ENCODE results near the gene TLE3. TPM values are rescaled to one million over a fixed set of nuclear protein-coding genes. Genes with fewer than 3 reads are reported as not detected.

The TLE3 gene
- total RNA-seq, 1 donor from 2014 or later: 58.8 TPM

DNA sequence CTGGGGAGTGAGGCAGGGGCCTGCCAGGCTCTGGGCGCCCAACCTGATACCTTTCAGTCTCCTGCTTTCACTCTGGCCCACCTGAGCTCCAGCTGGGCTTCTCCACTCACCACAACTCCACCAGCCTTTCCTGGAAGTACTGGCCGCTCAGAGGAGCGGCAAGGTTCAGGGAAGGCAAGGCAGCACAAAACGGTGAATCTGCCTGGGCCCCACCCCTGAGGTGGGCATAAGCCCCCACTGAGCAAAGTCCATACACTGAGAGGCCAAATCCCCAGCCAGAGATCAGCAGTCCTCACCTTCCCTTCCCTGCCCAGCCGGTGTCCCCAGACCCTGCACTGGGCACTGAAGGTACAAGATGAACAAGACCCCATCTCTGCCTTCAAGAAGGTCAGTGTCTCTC is 70.7 kb downstream of the TLE3 start:
- ATAC-seq (no peak), DNase-seq (no peak)
- Histone ChIP-seq H3K9me3 (no peaks in the 10 kb centered on the region), H3K27ac (no peak overlapping the region), H3K4me1 (peaks cover 29% of the 10 kb centered on the region), H3K36me3 (no peaks in the 10 kb centered on the region), H3K27me3 (no peaks in the 10 kb centered on the region), H3K4me3 (no peak overlapping the region)
- TF ChIP-seq CTCF (IDR thresholded peaks at IDR 0.05): no peak
- intact Hi-C loops (cut with DNase I): no loop called here

GRCh38 chr15:70025413-70026296 is 72.1 kb downstream of the TLE3 start:
- intact Hi-C loops (cut with DNase I): no loop called here
- ATAC-seq: peak; percentile 23

DNA sequence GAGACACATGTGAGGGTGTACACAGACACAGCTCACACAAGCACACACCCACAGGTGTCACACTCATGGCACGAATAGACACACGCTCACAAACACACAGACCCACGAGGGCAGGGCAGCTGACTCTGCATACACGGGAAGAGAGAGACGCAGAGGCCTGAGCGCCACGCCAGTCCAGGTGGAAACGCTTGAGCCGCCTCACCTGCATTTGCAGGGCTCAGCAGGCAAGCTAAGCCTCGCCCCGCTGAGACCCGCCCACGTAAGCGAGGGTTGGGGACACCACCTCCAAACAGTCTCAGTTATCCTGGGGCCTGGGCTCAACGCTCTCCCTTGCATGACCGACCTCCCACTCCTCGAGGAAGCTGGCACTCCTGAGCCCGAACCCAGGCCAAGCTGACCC is 73.2 kb downstream of the TLE3 start:
- peaks cover 29% of the 10 kb centered on the region for H3K4me1 ChIP-seq
- no peak for TF ChIP-seq CTCF (IDR thresholded peaks at IDR 0.05)
- no peaks in the 10 kb centered on the region for H3K36me3 ChIP-seq
- intact Hi-C loops (cut with DNase I): no loop called here
- H3K27ac ChIP-seq: no peak overlapping the region
- no peaks in the 10 kb centered on the region for H3K9me3 ChIP-seq
- H3K27me3 ChIP-seq: no peaks in the 10 kb centered on the region
- no peak for ATAC-seq
- H3K4me3 ChIP-seq: no peak overlapping the region
- DNase-seq: no peak

More at GRCh38 chr15:70025413-70026296, 72.1 kb downstream of the TLE3 start:
- H3K4me3 ChIP-seq: no peak overlapping the region
- H3K27ac ChIP-seq: no peak overlapping the region
- H3K36me3 ChIP-seq: no peaks in the 10 kb centered on the region
- peaks cover 29% of the 10 kb centered on the region for H3K4me1 ChIP-seq
- TF ChIP-seq CTCF (IDR thresholded peaks at IDR 0.05): no peak
- H3K27me3 ChIP-seq: no peaks in the 10 kb centered on the region
- no peaks in the 10 kb centered on the region for H3K9me3 ChIP-seq
- no peak for DNase-seq

- DNase-seq: peak; percentile 71
- no peak overlapping the region for H3K27ac ChIP-seq
- H3K36me3 ChIP-seq: no peaks in the 10 kb centered on the region
- no peak overlapping the region for H3K4me3 ChIP-seq
- intact Hi-C loops (cut with DNase I): no loop called here
- peaks cover 29% of the 10 kb centered on the region for H3K4me1 ChIP-seq
- H3K27me3 ChIP-seq: no peaks in the 10 kb centered on the region
- H3K9me3 ChIP-seq: no peaks in the 10 kb centered on the region
- ATAC-seq: peak; percentile 68
- no peak for TF ChIP-seq CTCF (IDR thresholded peaks at IDR 0.05)
These were observed 73.8 kb downstream of the TLE3 start for GRCh38 chr15:70023769-70024491.

DNA sequence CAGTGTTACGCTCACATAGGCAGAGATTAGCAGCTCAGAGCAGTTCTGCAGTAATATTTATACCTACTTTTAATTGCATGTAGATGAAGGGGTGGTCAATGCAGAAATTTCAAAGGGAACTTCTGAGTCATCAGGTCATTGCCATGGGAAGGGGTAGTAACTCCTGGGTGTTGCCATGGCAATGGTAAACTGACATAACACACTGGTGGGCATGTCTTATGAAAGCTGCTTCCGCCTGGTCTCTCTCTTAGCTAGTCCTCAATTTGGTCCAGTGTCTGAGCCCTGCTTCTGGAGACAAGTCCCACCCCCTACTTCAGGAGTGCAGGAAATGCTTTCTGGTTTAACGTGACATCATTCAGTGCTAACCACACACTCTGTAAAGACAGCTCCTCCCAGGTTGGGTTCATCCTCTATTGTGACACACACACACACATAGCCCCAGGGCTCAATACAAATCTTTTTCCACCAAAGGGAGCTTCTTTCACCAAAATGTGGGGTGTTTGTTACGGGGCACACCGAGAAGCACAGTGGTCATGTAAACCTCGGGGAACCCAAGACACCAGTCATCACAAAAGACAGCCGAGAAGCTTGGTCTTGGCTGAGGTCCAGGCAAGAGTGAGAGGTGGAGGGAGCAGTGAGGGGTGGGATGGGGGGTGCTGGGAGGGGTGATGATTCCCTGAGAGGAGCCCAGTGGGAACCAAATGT is 74.5 kb downstream of the TLE3 start:
- DNase-seq (no peak), ATAC-seq (peak; percentile 59)
- Histone ChIP-seq H3K9me3 (no peaks in the 10 kb centered on the region), H3K27ac (no peak overlapping the region), H3K36me3 (no peaks in the 10 kb centered on the region), H3K4me3 (no peak overlapping the region), H3K27me3 (no peaks in the 10 kb centered on the region), H3K4me1 (peaks cover 29% of the 10 kb centered on the region)
- TF ChIP-seq CTCF (IDR thresholded peaks at IDR 0.05): no peak
- intact Hi-C loops (cut with DNase I): no loop called here
